HCT116 (cell line): ENCODE results near the gene PCBP3. TPM values are rescaled to one million over a fixed set of nuclear protein-coding genes. Genes with fewer than 3 reads are reported as not detected.

Source experiments
- ATAC-seq: fragments of 200-7000 bp; cut with Tn5 transposase; 2 replicates; pipeline ENCODE4 v1.9.1; 2020; ENCODE audit warnings: mild to moderate bottlenecking, moderate library complexity
- BruUV-seq: library from RNA; stranded (reverse); fragments of 400-500 nt; replicated peaks from 2 replicates; lab custom pipeline; 2021; lab: Mats Ljungman, UMichigan
- CTCF ChIA-PET: fragments of 300-600 bp; sonication (Branson Sonifier 250); formaldehyde crosslinking; loops from one replicate; lab custom pipeline; 2021; ENCODE audit warnings: antibody characterized with exemption; lab: Charles Lee
- POLR2A ChIA-PET: fragments of 300-600, 350-600 bp; sonication (Branson Sonifier 250); formaldehyde crosslinking; loops from one replicate; lab custom pipeline; 2021; ENCODE audit warnings: antibody characterized with exemption; lab: Charles Lee
- RAD21 ChIA-PET, 2 experiments: fragments of 300-600 bp; sonication (Branson Sonifier 250); formaldehyde crosslinking; loops; one replicate each; lab custom pipeline; 2023; ENCODE audit warnings: low total read pairs in 2 of 2; ENCODE audit not compliant: uncharacterized antibody in 2 of 2, unreplicated experiment in 2 of 2, low non-redundant PET in 1 of 2; lab: Charles Lee
- DNase-seq: peaks from one replicate; pipeline ENCODE4 v3.0.0-alpha.2; 2010; ENCODE audit warnings: low read depth, low spot score
- H2AFZ ChIP-seq: fragments of 200-600 bp; shearing (Covaris generic), sonication (generic); 2 replicates; pipeline ENCODE4 v1.6.1; 2017; ENCODE audit warnings: low read depth, mixed run types, mixed read lengths, antibody characterized with exemption, low read length; ENCODE audit not compliant: poor library complexity, severe bottlenecking
- H3K27ac ChIP-seq: 2 replicates; pipeline ENCODE4 v1.5.1; 2012; ENCODE audit warnings: low read depth, low read length
- H3K27me3 ChIP-seq: fragments of 200-600 bp; sonication (generic); 2 replicates; pipeline ENCODE4 v1.6.1; 2016; ENCODE audit warnings: mixed run types, low read length, mixed read lengths; ENCODE audit not compliant: insufficient read depth
- H3K36me3 ChIP-seq, 2 experiments: fragments of 200-500 bp in 1 of 2; fragments of 200-600 bp in 1 of 2; sonication (Bioruptor generic) in 1 of 2; sonication (generic) in 1 of 2; 2 replicates each; pipeline versions ENCODE4 v1.5.1 to v1.6.1; 2014 to 2016; ENCODE audit warnings: low read length in 2 of 2, inconsistent platforms in 1 of 2, mixed read lengths in 1 of 2, mixed run types in 1 of 2; ENCODE audit not compliant: insufficient read depth in 2 of 2, control insufficient read depth in 1 of 2
- H3K4me1 ChIP-seq, 2 experiments: fragments of 200-600 bp in 1 of 2; sonication (generic) in 1 of 2; 2 replicates each; pipeline versions ENCODE4 v1.5.1 to v1.6.1; 2012 to 2017; ENCODE audit warnings: low read length in 2 of 2, inconsistent platforms in 1 of 2, mild to moderate bottlenecking in 1 of 2, mixed read lengths in 1 of 2, mixed run types in 1 of 2, moderate library complexity in 1 of 2; ENCODE audit not compliant: insufficient read depth in 2 of 2, control insufficient read depth in 1 of 2
- H3K4me2 ChIP-seq: fragments of 200-600 bp; sonication (generic); 2 replicates; pipeline ENCODE4 v1.6.1; 2017; ENCODE audit warnings: mixed run types, low read length, mixed read lengths
- H3K4me3 ChIP-seq, 2 experiments: fragments of 200-600 bp in 1 of 2; sonication (generic) in 1 of 2; replicated peaks in 1 of 2; 2 replicates each; pipeline ENCODE4 v1.5.1; 2011 to 2016; ENCODE audit warnings: low read length in 2 of 2, control low read depth in 1 of 2, low read depth in 1 of 2, mild to moderate bottlenecking in 1 of 2, mixed read lengths in 1 of 2, mixed run types in 1 of 2
- H3K79me2 ChIP-seq: fragments of 200-600 bp; sonication (generic); 2 replicates; pipeline ENCODE4 v1.6.1; 2017; ENCODE audit warnings: mild to moderate bottlenecking, mixed run types, low read length, moderate library complexity, mixed read lengths; ENCODE audit not compliant: insufficient read depth
- H3K9ac ChIP-seq: fragments of 200-600 bp; sonication (generic); 2 replicates; pipeline ENCODE4 v1.6.1; 2016; ENCODE audit warnings: low read length, mixed read lengths
- H3K9me2 ChIP-seq: fragments of 200-600 bp; sonication (generic), shearing (Covaris generic); 2 replicates; pipeline ENCODE4 v1.6.1; 2017; ENCODE audit warnings: mixed run types, mild to moderate bottlenecking, moderate library complexity; ENCODE audit not compliant: insufficient read depth
- H3K9me3 ChIP-seq, 2 experiments: fragments of 200-500 bp in 1 of 2; fragments of 200-600 bp in 1 of 2; sonication (Bioruptor generic) in 1 of 2; sonication (generic) in 1 of 2; 2 replicates each; pipeline ENCODE4 v1.6.1; 2014 to 2017; ENCODE audit warnings: low read length in 2 of 2, mixed read lengths in 2 of 2, inconsistent platforms in 1 of 2, low read depth in 1 of 2, mild to moderate bottlenecking in 1 of 2, mixed run types in 1 of 2, moderate library complexity in 1 of 2; ENCODE audit not compliant: control insufficient read depth in 1 of 2, insufficient read depth in 1 of 2
- H4K20me1 ChIP-seq: fragments of 200-600 bp; sonication (generic), shearing (Covaris generic); 2 replicates; pipeline ENCODE4 v1.6.1; 2017; ENCODE audit warnings: mixed run types, mild to moderate bottlenecking, moderate library complexity; ENCODE audit not compliant: insufficient read depth
- CEBPB ChIP-seq: IDR thresholded peaks from 2 replicates; pipeline ENCODE4 v1.6.1; 2012; ENCODE audit warnings: low read depth
- EZH2phosphoT487 ChIP-seq: fragments of 200-600 bp; IDR thresholded peaks from 2 replicates; pipeline ENCODE4 v1.6.1; 2018; ENCODE audit warnings: antibody characterized with exemption, borderline replicate concordance
- SP1 ChIP-seq: IDR thresholded peaks from 2 replicates; pipeline ENCODE4 v1.6.1; 2012; ENCODE audit warnings: low read depth
- ZNF274 ChIP-seq: fragments of 200-500 bp; sonication (Bioruptor generic); IDR thresholded peaks from 2 replicates; pipeline ENCODE4 v1.6.1; 2014; ENCODE audit warnings: mild to moderate bottlenecking, low read depth, low read length, inconsistent platforms
- intact Hi-C: fragments of 100-400 bp; cut with micrococcal nuclease; formaldehyde crosslinking; loops from 2 replicates; pipeline ENCODE4 v1.10.0; 2022
- total RNA-seq: library from RNA; stranded (reverse); gene quantifications from one replicate; pipeline ENCODE4 v1.2.1, GENCODE V29; 2021; ENCODE audit not compliant: unreplicated experiment
- TF ChIP-seq, protein P1 (sequence below): IDR thresholded peaks from 2 replicates; pipeline ENCODE4 v1.6.1; 2012

Gene PCBP3
- total RNA-seq, 1 experiment from 2014 or later, result 3.1 TPM

DNA sequence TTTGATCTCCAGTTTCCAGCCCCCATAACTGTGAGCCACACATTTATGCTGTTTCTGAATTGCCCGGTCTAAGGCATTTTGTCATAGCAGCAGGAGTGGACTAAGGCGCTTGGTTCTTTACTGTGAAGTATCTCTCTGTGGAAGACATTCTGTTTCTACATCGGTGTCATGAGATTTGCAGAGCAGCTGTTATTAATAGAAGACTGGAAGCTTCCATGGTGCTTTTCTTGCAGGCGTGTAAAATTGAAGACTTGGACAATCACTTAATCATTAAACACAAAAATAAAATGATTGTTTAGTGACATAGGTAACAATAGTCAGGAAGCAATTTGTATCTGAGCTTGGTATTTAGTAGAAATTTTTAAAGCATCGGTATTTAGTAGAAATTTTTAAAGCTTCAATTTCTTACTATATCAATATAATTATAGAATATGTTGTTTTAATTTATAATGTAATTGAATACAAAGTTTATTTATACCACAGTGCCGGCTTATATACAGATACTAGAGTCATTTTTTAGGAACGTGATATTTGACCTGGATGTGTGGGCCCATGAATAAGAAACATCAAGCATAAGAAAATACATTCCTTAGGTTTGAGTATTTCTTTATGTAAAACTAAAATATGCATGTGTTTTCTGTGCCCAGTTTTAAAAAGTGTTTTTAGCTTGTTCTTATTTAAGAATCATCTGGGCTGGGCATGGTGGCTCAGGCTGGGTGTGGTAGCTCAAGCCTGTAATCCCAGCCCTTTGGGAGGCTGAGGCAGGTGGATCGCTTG is 277.5 kb downstream of the PCBP3 start:
- no peak overlapping the region for H3K9ac ChIP-seq
- peaks cover 0 to 7% of the 10 kb centered on the region in 2 experiments; a peak in 1 of 4 replicates for H3K4me1 ChIP-seq
- H3K4me3 ChIP-seq, result no peak overlapping the region
- no peaks in the 10 kb centered on the region for H3K79me2 ChIP-seq
- H3K36me3 ChIP-seq, result no peaks in the 10 kb centered on the region
- H3K27me3 ChIP-seq, result no peaks in the 10 kb centered on the region
- H4K20me1 ChIP-seq, result no peaks in the 10 kb centered on the region
- CTCF ChIA-PET, result interaction anchor here (0.7 to 1.4 kb wide), 2 partner anchors 41 to 365 kb away, joined by 3 read pairs; no protein-coding TSS in a partner anchor
- ATAC-seq (no peak), DNase-seq (no peak)
- RAD21 ChIA-PET, result no interaction called here
- POLR2A ChIA-PET, result interaction anchor here (1.0 kb wide), 1 partner anchor 365 kb away, joined by 3 read pairs; no protein-coding TSS in a partner anchor
- no peak for TF ChIP-seq EZH2phosphoT487
- H2AFZ ChIP-seq, result no peak overlapping the region
- intact Hi-C loops, result loop anchor here (10.0 kb wide), 1 partner anchor 366 kb away; no protein-coding TSS in a partner anchor
- BruUV-seq, result no TSS peak
- H3K27ac ChIP-seq, result no peak overlapping the region
- H3K9me2 ChIP-seq, result no peaks in the 10 kb centered on the region
- peaks cover 0 to 4% of the 10 kb centered on the region in 2 experiments; a peak in 1 of 4 replicates for H3K9me3 ChIP-seq
- H3K4me2 ChIP-seq, result no peak overlapping the region

- no peak for TF ChIP-seq SP1
- TF ChIP-seq, protein P1, sequence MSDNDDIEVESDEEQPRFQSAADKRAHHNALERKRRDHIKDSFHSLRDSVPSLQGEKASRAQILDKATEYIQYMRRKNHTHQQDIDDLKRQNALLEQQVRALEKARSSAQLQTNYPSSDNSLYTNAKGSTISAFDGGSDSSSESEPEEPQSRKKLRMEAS, result no peak
- TF ChIP-seq ZNF274, result no peak
- TF ChIP-seq CEBPB, result no peak
- no peaks in the 10 kb centered on the region for H4K20me1 ChIP-seq
- CTCF ChIA-PET, result interaction anchor here (1.4 kb wide), 1 partner anchor 42 kb away, joined by 3 read pairs; no protein-coding TSS in a partner anchor
- no peak for ATAC-seq
- no peak overlapping the region for H2AFZ ChIP-seq
- no peak for DNase-seq
- no peaks in the 10 kb centered on the region for H3K79me2 ChIP-seq
- H3K36me3 ChIP-seq, result no peaks in the 10 kb centered on the region
- no peak overlapping the region for H3K4me3 ChIP-seq
- no TSS peak for BruUV-seq
- no peaks in the 10 kb centered on the region for H3K9me2 ChIP-seq
- no peaks in the 10 kb centered on the region for H3K27me3 ChIP-seq
- RAD21 ChIA-PET, result no interaction called here
- no peak overlapping the region for H3K4me2 ChIP-seq
- no peak overlapping the region for H3K9ac ChIP-seq
- H3K4me1 ChIP-seq, result peaks cover 0 to 5% of the 10 kb centered on the region in 2 experiments; a peak in 1 of 4 replicates
- H3K9me3 ChIP-seq, result peaks cover 0 to 4% of the 10 kb centered on the region in 2 experiments; a peak in 1 of 4 replicates
- intact Hi-C loops, result loop anchor here (10.0 kb wide), 1 partner anchor 367 kb away; no protein-coding TSS in a partner anchor
- POLR2A ChIA-PET, result interaction anchor here (1.0 kb wide), 1 partner anchor 366 kb away, joined by 3 read pairs; no protein-coding TSS in a partner anchor
- H3K27ac ChIP-seq, result no peak overlapping the region
Observed at GRCh38 chr21:45921917-45922316, 278.4 kb downstream of the PCBP3 start.
